GM10266 (cell line): ENCODE measurements around the gene TEAD1.

ENCODE experiments used
- DNase-seq: peaks from one replicate; pipeline ENCODE4 v3.0.0; 2012; ENCODE audit errors: extremely low spot score
- TF ChIP-seq, protein P1 (sequence below): IDR thresholded peaks from 2 replicates; pipeline ENCODE4 v1.5.1; 2012; ENCODE audit warnings: mild to moderate bottlenecking, low read depth; ENCODE audit not compliant: control insufficient read depth, insufficient read depth; ENCODE audit errors: missing control alignments

TEAD1 gene

GRCh38 chr11:12786891-12787290 is 112.7 kb downstream of the TEAD1 start:
- DNase-seq = no peak
- TF ChIP-seq, protein P1, sequence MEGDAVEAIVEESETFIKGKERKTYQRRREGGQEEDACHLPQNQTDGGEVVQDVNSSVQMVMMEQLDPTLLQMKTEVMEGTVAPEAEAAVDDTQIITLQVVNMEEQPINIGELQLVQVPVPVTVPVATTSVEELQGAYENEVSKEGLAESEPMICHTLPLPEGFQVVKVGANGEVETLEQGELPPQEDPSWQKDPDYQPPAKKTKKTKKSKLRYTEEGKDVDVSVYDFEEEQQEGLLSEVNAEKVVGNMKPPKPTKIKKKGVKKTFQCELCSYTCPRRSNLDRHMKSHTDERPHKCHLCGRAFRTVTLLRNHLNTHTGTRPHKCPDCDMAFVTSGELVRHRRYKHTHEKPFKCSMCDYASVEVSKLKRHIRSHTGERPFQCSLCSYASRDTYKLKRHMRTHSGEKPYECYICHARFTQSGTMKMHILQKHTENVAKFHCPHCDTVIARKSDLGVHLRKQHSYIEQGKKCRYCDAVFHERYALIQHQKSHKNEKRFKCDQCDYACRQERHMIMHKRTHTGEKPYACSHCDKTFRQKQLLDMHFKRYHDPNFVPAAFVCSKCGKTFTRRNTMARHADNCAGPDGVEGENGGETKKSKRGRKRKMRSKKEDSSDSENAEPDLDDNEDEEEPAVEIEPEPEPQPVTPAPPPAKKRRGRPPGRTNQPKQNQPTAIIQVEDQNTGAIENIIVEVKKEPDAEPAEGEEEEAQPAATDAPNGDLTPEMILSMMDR = no peak

GRCh38 chr11:12787847-12788246 is 113.6 kb downstream of the TEAD1 start:
- TF ChIP-seq, protein P1 = no peak
- no peak for DNase-seq

GRCh38 chr11:12789054-12789453 is 114.8 kb downstream of the TEAD1 start:
- no peak for DNase-seq
- TF ChIP-seq, protein P1 = no peak

- TF ChIP-seq, protein P1 = no peak
- DNase-seq = no peak
Measured at GRCh38 chr11:12789596-12790215, 115.5 kb downstream of the TEAD1 start.

GRCh38 chr11:12790861-12791616 is 116.8 kb downstream of the TEAD1 start:
- no peak for DNase-seq

GRCh38 chr11:12792018-12792417 is 117.8 kb downstream of the TEAD1 start:
- no peak for DNase-seq
- TF ChIP-seq, protein P1 = no peak

More at GRCh38 chr11:12790861-12791616, 116.8 kb downstream of the TEAD1 start:
- TF ChIP-seq, protein P1 = no peak

DNA sequence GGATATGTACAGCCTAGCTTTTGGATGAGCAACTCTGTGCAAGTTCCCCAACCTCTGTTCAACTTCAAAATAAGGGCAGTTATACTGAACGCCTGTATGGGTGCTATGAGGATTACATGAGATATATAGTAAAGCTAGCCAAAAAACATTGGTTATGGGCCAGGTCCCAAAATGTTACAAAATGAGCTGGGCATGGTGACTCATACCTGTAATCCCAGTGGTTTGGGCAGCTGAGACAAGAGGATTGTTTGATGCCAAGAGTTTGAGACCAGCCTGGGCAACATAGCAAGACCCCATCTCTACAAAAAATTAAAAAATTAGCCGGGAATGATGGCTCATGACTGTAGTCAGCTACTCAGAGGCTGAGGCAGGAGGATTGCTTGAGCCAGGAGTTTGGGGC is 118.4 kb downstream of the TEAD1 start:
- TF ChIP-seq, protein P1 = no peak
- DNase-seq = no peak
